HEK293T (cell line): ENCODE measurements around the gene PICALM.

Experiments used
- CTBP1 ChIP-seq: fragments of 450-650 bp; IDR thresholded peaks from 2 replicates; pipeline ENCODE4 v1.6.1; 2016; ENCODE audit warnings: borderline replicate concordance
- FOXK2 ChIP-seq: fragments of 450-650 bp; IDR thresholded peaks from 2 replicates; pipeline ENCODE4 v1.6.1; 2016; ENCODE audit warnings: mild to moderate bottlenecking
- FOXM1 ChIP-seq: fragments of 450-650 bp; IDR thresholded peaks from 2 replicates; pipeline ENCODE4 v1.6.1; 2017; ENCODE audit warnings: mild to moderate bottlenecking, borderline replicate concordance
- SP1 ChIP-seq: fragments of 450-650 bp; IDR thresholded peaks from 2 replicates; pipeline ENCODE4 v1.6.1; 2017
- SUZ12 ChIP-seq: fragments of 450-650 bp; IDR thresholded peaks from 2 replicates; pipeline ENCODE4 v1.6.1; 2016; ENCODE audit warnings: mild to moderate bottlenecking
- TARDBP ChIP-seq: fragments of 450-650 bp; IDR thresholded peaks from 2 replicates; pipeline ENCODE4 v1.6.1; 2016

GRCh38 chr11:85934596-85935169, 134.2 kb downstream of the PICALM start:
- TF ChIP-seq FOXK2 (no peak), FOXM1 (no peak), SP1 (no peak), CTBP1 (no peak), SUZ12 (no peak), TARDBP (no peak)
